CD4-positive, alpha-beta T cell treated with Interferon gamma for 1 hour (primary cell): ENCODE measurements around the gene TNRC6B.
"Not testable (repeated sequence)": the region's sequence is repeated elsewhere in the genome, so short reads cannot be mapped to it uniquely, and the experiment has no call there.

Source experiments
- DNase-seq: peaks from one replicate; pipeline ENCODE4 v3.0.0-alpha.2; 2020

TNRC6B gene

GRCh38 chr22:40177738-40178416 lies at the start of gene TNRC6B:
TSS of gene TNRC6B (plus strand) at chr22:40177925. CDS start at chr22:40178136, 211 bp downstream.
- peak; percentile 80 for DNase-seq

- peak; percentile 8 for DNase-seq
Observed at GRCh38 chr22:40128989-40129388, 48.7 kb upstream of the TNRC6B start.

- DNase-seq: no peak
Observed at GRCh38 chr22:40137132-40137531, 40.6 kb upstream of the TNRC6B start.

GRCh38 chr22:40138866-40139265 lies 38.9 kb upstream of the TNRC6B start:
- DNase-seq: no peak

- DNase-seq: no peak
Observed at GRCh38 chr22:40147388-40148176, 30.1 kb upstream of the TNRC6B start.

GRCh38 chr22:40153192-40153591 lies 24.5 kb upstream of the TNRC6B start:
- no peak for DNase-seq

GRCh38 chr22:40153705-40154104 lies 24.0 kb upstream of the TNRC6B start:
- no peak for DNase-seq

- DNase-seq: no peak
Observed at GRCh38 chr22:40156001-40156516, 21.7 kb upstream of the TNRC6B start.

GRCh38 chr22:40156682-40157081 lies 21.0 kb upstream of the TNRC6B start:
- not testable (repeated sequence) for DNase-seq

- no peak for DNase-seq
Observed at GRCh38 chr22:40157330-40157945, 20.3 kb upstream of the TNRC6B start.

GRCh38 chr22:40161194-40161593 lies 16.5 kb upstream of the TNRC6B start:
- DNase-seq: no peak

GRCh38 chr22:40165537-40165936 lies 12.2 kb upstream of the TNRC6B start:
- not testable (repeated sequence) for DNase-seq

- no peak for DNase-seq
Observed at GRCh38 chr22:40175611-40176244, 2.0 kb upstream of the TNRC6B start.

GRCh38 chr22:40176921-40177737 lies 596 bp upstream of the TNRC6B start:
- peak; percentile 47 for DNase-seq

GRCh38 chr22:40178417-40179409 lies 988 bp downstream of the TNRC6B start:
- DNase-seq: peak; percentile 13

- DNase-seq: no peak
Observed at GRCh38 chr22:40179526-40179925, 1.8 kb downstream of the TNRC6B start.

GRCh38 chr22:40180403-40180802 lies 2.7 kb downstream of the TNRC6B start:
- no peak for DNase-seq

- no peak for DNase-seq
Observed at GRCh38 chr22:40181323-40181722, 3.6 kb downstream of the TNRC6B start.

GRCh38 chr22:40182231-40182835 lies 4.6 kb downstream of the TNRC6B start:
- DNase-seq: no peak

GRCh38 chr22:40183029-40183581 lies 5.4 kb downstream of the TNRC6B start:
- peak; percentile 4 for DNase-seq
